ENCODE data around the gene SIK3.

GRCh38 chr11:116933961-116934360 lies 164.3 kb downstream of the SIK3 start:
- TF ChIP-seq CTCF (IDR thresholded peaks at IDR 0.05) (no peak), POLR2A (IDR thresholded peaks at IDR 0.05) (no peak)
